ENCODE data around the gene CABLES1. TPM values are rescaled to one million over a fixed set of nuclear protein-coding genes. Genes with fewer than 3 reads are reported as not detected.

CABLES1 gene
- total RNA-seq, 1 donor from 2014 or later: 7.7 TPM

DNA sequence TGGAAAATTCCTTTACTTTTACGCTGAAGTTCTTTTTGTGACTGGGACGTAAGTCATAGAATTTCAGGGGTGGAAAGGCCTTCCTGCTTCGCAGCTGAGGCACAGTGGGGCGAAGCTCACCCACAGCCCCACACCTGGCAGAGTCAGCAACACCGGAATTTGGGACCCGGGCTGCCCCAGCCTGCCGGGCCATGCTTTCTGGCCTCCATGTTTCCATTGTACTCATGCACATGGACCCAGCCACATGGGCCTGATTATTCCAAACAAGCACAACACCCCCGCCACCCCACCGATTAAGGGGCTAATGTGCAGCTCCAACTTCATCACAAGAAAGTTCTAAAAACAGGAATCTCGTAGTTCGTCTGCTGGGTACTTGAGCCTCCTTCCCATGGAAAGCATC is 82.5 kb downstream of the CABLES1 start:
- DNase-seq (ENCODE audit: low read depth): no peak

DNA sequence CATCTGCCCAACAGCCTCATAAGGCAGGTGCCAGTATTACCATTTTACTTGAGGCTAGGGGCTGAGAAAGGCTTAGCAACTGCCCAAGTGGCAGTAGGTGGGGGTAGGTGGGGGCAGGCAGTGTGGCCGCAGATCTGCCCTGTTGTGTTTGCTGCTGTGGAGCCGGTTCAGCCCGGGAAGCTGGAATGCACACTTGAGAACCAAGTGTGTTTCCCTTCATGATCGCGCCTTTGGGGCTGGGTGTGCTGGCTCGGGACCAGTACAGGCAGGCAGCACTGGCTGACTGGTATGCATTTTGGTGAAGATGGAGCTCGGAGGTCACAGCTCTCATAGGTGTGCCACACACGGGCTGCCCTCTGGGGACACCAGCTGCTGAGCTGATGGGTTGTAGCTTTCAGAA is 85.1 kb downstream of the CABLES1 start:
- DNase-seq (ENCODE audit: low read depth): no peak

DNA sequence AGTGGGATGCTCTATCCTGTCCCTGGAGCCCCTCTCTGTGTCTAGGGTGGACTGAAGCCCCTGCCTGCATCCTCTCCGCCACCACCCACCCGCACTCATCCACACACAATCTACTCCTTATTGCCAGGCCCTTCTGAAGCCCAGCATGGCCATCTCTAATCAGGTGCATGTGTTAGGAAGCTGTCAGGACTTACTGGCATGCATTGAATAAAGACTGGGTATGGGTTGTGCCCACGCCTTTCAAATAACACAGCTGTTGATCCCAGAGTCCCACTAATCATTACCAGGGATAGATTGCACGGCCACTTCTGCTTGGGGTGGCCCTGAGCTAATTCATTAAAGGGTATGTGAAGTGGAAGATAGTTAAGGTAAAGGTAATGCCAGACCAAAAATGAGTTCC is 88.4 kb downstream of the CABLES1 start:
- no peak for DNase-seq (ENCODE audit: low read depth)

DNA sequence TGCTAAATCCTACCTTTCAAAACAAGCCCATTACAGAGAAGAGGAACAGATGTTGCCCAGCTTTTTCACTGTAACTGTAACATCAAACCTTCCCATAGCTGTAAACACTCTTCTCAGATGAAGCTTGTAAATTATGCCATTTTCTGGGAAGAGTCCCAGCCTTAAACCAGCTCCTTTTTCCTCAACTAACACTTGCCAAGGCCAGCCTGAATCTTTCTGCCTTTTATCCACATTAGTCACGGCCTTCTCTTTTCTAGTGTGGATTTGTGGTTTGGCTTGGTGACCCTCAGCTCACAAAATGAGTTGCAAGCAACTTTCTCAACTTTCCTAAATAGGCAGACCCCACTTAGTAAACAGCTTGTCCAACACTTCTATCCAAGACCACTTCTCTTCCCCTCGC is 90.2 kb downstream of the CABLES1 start:
- DNase-seq (ENCODE audit: low read depth): peak; percentile 85

DNA sequence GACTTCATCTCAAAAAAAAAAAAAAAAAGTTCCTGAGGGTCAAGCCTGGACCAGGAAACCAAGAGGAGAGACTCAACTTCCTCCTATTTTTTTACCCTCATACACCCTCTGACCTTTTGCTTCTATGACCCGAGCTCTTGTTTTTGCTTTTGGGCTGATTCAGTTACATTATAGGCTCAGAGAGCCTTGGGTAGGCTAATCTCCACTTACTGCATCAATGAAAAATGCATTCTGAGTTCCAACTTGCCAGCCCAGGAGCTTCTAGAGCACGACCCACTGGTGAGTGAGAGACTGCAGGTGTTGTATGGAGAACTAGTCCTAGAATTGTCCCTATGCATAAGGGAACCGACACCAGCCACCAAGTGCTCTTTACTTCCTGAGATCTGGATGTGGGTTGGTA is 91.1 kb downstream of the CABLES1 start:
- peak; percentile 41 for DNase-seq (ENCODE audit: low read depth)

DNA sequence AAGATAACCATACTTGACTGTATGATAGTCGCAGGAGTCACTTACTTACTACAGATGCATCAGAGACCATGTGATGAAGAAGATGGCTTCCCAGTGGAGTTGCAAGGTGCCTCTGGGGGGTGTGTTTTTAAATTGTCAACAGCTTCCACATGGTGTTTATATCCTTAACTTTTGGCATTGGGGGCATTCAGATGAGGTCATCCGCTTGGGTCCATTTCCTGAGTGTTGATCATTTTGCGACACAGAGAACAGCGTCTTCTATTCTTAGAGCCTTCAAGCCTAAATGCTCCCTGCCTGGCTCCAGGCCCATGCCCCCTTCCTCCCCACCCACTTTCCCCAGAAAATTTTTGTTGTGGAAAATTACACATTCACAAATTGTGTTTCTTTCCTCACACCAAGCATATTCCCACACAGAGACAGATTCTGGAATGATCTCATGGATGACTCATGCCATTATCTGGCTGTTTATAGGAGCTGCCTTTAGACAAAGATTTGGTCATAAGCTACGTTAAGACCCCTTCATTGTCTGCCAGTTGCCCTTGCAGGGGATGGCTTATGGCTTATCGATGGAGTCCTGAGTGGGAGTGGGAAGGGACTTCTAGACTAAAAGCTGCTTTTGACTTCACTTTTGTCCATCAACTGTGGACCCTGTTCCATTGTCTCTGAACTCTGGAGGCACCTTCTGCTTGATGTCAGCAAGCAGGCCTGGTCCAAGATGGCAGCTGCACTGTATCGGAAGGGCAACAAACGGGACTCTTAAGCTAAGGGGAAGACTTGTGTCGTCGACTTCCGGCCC is 91.8 kb downstream of the CABLES1 start:
- DNase-seq (ENCODE audit: low read depth): peak; percentile 86

DNA sequence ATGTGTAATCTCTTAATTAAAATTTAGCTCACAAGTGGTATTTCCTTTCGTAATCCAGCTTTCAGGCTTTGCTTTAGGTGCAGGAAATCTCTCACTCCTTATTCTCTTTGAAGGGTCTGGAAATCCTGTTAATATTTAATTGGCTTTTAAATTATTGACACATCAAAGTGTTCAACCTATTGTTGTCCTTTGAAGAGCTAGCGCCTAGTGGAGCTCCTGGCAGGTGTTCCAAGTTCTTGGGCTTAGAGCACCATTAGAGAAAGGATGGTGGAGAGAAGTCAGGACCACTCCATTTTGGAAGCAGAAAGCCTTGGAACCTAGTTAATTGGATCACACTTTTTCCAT is 92.4 kb downstream of the CABLES1 start:
- DNase-seq (ENCODE audit: low read depth): peak; percentile 97

DNA sequence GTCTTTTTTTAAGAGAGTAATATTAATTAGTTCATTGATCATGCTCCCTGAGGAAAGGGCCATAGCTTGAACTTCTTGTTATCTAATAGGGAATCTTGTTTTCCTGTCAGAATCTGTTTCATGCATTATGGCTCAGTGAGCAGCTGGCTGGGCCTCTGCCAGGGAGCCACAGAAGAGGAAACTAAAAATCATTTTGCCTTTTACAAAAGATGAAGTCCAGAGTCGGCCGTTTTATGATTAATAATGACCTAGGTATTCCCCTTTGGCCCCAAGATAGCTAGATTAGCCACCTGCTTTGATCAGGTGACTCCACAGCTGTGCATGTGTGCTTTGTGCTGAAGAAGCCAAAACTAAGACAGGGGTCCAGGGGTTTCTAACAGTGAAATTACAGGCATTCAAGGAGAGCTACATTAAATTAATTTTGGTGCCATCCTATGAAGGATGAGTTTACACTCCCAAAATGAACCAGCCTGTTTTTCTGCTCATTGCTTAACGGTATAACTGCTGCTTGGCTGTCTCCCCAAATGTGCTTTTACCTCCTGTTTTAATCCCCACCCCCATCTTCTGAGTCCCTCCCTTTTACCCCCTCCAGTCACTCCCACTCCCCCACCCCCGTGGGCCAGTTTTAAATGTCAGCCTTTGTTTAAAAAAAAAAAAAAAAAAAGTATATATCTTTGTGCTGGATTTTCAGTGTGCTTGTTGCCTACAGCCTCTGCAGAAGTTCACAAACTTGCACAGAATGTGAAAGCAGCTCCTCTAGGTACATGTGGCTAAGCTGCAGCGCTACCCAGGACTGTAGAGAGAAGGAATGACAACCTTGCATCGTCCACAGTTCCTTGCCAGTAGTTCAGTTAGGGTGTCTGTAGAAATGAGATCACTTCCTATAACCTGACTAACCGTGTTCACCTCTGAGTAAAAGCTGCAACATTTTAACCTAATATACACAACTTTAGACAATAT is 93.1 kb downstream of the CABLES1 start:
- DNase-seq (ENCODE audit: low read depth): peak; percentile 66

DNA sequence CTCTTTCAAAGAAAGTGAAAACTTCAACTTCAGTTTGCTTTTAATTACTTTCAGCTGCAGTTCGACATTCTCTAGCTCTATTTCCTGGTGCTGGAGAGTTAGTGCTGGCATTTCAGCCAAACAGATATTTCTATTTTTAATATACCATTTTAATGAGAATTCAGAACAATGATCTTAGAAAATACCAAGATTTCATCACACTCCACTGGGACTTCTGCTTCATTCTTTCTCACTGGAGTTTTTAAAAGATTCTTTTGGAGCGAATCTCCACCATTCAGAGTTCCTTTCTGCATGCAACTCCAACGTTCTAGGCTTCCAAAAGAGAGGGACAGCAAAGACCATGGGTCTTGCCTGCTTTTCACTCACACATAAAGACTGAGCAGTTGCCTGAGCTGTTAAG is 94.2 kb downstream of the CABLES1 start:
- DNase-seq (ENCODE audit: low read depth): no peak

DNA sequence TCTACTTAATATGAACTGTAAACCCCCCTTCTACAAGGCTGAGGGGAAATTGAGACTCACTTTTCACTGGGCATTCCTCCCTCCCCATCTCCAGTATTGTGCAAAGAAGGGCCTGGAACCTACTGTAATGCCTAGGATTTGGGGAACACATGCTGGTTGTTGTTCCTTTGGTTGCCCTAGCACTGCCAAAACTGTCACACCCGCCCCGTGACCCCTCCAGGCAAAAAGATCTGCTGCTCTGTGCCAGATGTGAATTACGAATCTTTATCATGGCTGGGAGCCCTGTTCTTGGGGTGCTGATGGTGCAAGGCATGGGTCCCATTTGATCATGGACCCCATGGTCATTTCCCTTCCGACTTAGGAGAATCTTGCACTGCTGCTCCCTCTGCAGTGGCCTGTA is 95.4 kb downstream of the CABLES1 start:
- no peak for DNase-seq (ENCODE audit: low read depth)

DNA sequence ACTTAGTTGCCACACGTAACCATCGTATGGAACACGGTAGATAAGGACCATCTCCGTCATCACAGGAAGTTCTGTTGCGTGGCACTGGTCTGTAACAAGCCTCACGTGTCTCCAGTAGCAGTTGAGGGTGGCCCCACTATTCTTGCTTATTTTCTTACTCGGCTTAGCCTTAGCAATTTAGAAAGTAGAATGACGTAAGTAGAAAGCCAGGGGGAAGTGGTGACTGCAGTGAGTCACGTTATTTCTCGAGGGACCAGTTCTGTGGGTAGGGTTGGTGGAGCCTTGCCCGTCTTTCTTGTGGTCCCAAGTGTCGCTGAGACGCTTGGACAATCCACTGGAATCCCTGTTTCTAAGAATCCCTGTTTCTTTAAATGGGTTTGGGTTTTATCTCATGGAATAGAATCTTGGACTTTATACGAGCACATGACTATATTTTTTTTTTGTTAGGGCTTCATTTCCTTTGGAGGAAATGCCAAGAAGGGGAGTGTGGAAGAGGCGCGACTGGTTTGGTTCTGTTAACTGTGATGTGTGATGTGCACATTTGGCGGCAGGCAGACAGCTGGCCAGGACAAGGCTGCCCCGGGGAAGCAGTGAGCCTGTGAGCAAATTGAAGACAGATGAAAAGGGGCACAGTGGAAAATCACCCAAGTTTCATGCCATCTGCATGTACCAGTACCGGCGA is 96.2 kb downstream of the CABLES1 start:
- DNase-seq (ENCODE audit: low read depth): peak; percentile 90

DNA sequence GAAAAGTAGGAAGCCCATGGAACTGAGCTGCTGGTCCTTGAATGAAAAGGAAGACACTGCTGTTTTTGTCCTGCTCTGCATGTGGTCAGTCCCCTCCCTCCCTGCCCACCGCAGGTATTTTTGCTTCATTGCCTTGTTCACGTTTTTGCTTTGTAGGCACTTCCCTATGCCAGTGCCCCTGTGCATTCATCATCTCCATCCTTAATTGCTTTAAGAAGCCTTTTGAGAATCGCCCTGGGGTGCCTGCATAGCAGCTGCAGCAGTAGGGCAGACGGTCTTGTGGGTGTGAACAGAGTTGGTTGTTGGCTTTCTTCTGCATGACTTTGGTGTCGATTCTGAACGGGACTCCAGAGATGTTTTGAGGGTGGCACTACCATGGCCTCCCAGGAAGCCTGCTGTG is 97.0 kb downstream of the CABLES1 start:
- DNase-seq (ENCODE audit: low read depth): no peak

DNA sequence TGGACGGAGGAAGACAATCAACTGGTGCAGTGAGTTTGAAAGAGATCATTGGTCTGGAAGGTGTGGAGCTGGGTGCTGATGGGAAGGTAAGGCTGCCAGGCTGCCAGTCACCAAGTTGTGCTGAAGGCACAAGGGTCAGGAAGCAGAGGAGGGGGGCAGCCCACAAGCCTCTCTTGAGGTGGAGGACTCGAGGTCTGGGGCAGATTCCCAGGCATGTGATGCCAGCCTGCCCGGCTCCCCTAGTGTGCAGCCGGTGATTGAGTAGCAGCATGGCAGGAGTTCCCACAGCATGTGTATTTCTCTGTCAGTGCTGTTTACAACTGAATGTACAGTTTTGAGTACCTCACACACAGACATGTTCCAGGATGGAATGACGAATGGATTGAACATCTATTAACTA is 99.3 kb downstream of the CABLES1 start:
- peak; percentile 15 for DNase-seq (ENCODE audit: low read depth)

DNA sequence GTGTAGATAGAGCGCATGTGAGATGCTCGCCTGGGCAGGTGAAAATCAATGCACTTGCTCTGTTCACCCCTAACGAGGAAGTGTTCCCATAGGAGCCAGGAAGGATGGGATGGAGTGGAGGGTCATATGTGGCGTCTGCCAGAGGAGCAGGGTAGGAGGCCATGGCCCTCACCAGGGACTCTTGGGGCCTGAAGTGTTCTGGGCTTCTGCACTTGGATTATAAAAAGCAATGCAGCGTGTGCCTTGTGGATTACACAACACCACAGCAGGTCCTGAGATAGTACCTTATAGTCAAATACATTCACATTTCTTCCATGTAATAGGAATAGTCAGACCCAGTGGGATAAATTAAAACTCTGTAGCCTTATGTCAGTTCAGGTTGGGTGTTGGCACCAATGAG is 100.1 kb downstream of the CABLES1 start:
- no peak for DNase-seq (ENCODE audit: low read depth)

DNA sequence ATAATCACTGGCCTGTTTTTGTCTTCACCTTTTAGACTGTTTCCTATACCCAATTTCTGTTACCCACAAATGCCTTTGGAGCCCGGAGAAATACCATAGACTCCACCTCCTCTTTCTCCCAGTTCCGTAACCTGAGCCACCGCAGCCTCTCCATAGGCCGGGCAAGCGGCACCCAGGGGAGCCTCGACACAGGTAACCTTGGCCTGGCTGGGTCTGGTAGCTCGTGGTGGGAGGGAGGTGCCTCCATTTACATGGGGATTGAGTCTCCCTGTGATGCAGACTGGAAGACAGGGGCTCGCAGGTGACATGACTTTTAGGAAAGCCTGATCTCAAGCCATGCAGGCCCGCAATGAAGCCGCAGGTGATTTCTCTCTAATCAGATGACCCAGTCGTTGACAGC is 100.6 kb downstream of the CABLES1 start:
- DNase-seq (ENCODE audit: low read depth): no peak

DNA sequence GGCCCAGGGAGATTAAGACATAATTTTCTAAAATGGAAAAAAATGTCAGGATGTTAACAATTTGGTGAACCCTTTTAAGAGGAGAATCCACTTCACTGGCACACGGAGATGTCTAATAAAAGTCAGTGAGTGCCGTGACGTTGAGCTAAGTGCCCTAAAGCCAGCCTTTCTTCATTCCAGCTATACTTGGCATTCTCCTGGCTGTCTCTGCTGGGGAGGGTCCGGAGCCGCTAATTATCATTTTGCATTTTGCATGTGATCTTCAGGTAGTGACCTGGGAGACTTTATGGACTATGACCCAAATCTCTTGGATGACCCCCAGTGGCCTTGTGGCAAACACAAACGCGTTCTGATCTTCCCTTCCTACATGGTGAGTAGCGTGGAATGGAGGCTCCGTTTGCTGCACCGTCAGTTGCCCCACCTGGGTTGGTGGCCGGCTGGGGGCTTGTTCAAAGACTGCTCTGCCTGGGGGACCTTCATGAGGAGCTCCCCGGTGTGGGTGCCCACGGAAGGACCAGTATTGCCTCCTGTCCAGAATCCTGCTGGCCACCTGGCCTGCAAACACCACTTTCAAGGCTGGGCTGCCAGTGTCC is 101.7 kb downstream of the CABLES1 start:
- DNase-seq (ENCODE audit: low read depth): no peak

DNA sequence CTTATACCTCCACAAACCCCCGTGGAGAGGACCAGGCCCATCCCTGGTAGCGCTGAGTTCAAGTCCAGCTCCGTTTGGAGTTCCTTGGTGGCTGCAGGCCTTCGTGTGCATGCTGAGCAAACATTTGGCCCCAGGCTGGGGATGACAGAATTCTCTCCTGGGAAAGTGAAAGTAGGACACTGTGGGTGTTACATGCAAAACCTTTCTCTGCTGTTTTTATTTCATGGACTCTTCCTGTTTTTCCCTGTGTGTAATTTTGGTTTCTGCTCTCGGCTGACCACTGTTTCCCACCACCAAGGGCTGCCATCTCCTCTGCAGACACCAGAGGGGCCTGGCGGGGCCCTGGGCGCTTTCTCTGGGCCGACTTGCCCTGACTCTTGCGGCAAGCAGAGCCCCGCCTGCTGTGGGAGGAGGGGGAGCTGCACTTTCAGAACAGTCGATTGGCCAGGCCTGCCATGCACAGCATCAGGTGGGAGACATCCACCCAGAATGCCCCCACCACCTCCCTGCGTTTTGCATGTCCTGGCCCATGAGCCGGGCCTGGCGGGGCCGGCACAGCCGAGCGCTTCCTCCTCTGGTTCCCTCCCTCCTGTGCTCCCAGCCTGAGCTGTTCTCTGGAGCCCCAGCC is 102.4 kb downstream of the CABLES1 start:
- DNase-seq (ENCODE audit: low read depth): peak; percentile 51

DNA sequence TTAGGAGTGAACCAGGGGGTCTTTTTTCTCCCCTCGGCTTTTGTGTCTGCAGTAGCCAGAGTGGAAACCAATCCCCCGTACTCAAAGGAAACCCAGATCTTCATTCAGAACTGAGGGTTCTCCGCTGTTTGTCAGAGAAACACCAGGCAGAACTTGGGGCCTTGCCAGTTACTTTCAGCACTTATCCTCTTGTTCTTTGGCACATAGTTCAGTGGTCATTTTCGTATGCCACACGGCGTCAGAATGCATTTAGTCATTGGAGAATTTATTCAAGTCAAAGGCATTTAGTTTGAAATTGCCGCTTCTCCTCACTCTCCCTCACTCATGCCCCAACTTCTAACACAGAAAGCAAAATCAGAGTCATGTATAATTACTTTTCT is 102.9 kb downstream of the CABLES1 start:
- peak; percentile 88 for DNase-seq (ENCODE audit: low read depth)

DNA sequence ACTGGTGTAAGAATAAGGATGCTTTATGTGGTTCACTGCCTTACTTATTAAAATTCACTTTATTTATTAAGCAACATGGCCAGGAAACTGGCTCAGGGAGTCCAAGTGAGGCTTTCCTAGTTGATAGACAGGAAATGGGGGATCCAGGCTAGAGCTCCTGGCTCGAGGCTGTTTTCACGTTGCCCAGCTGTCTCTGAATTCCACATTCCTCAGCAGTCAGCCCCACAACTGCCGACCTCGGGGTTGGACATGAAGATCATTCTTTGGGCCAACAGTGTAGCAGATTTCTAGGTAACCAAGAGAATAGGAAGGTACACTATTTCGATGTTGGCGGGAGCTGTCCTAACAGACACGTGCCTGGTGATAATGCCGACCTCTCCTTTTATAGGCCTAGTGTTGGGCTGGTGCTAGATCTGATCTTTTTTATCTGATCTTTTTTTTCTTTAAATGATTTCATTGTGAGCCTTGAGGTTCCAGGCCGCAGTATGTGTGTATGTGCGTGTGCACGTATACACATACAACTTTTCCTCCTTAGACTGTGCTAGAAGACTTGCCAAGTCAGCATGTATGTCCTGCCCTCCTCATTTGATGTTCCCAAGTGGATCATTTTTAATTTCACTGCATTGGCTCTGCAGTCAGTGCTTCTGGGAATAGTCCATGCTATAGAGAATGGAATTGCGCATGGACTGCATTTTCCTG is 103.5 kb downstream of the CABLES1 start:
- no peak for DNase-seq (ENCODE audit: low read depth)

DNA sequence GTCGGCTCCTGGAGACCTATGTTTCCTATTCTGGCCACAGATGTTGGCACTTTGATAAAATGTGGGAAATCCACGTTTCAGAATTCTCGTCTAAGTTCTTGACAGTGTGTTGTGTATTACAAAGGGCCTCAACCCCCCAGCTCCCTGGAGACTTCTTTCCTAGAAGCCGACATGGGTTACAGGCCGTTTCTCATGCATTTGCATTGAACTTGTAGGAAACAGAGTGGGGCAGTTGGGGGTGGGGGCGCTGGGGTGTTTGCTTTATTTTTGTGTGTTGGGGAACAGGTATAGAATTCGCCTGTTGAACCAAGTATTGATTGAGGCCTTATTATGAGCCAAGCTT is 104.0 kb downstream of the CABLES1 start:
- DNase-seq (ENCODE audit: low read depth): no peak

Measured in renal cortical epithelial cell (primary cell).